ENCODE measurements around the gene DRC3. TPM values are rescaled to one million over a fixed set of nuclear protein-coding genes. Genes with fewer than 3 reads are reported as not detected.

Gene DRC3
- total RNA-seq, 1 experiment from 2014 or later, result 2.4 TPM

DNA sequence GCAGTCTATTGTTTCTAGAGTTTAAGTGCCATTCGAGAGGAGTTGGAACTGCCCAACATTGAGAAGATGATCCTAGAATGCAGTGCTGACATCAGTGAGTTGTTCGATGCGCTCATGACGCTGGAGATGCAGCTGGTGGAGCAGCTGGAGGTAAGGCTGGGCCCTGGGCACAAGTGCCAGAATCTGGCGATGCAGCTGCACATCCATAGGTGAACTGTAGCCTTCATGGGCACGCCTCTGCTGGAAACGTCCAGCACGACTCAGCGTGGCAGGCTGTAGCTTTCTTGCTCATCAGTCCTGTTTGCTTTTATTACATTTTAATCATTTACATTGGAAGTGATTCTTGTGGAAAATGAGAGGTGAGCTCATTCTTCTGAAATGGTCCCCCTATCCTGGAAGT, 31.7 kb downstream of the DRC3 start:
- Histone ChIP-seq H3K9me2 (ENCODE audit: insufficient read depth) (no peaks in the 10 kb centered on the region), H3K4me1 (ENCODE audit: control insufficient read depth in 1 of 2, insufficient read depth in 2 of 2, low read length in 2 of 2) (0 out of 4 replicates have a peak, but pooled peaks cover 0 to 4% of the 10 kb centered on the region in 2 experiments), H2AFZ (ENCODE audit: low read depth, low read length, poor library complexity, severe bottlenecking) (no peak overlapping the region), H3K27me3 (ENCODE audit: insufficient read depth, low read length) (no peaks in the 10 kb centered on the region), H4K20me1 (ENCODE audit: insufficient read depth) (no peaks in the 10 kb centered on the region), H3K9ac (ENCODE audit: low read length) (no peak overlapping the region), H3K27ac (ENCODE audit: low read depth, low read length) (no peak overlapping the region), H3K9me3 (ENCODE audit: control insufficient read depth in 1 of 2, insufficient read depth in 1 of 2, low read depth in 1 of 2, low read length in 2 of 2) (no peaks in the 10 kb centered on the region), H3K36me3 (ENCODE audit: control insufficient read depth in 1 of 2, insufficient read depth in 2 of 2, low read length in 2 of 2) (no peaks in the 10 kb centered on the region), H3K4me2 (ENCODE audit: low read length) (no peak overlapping the region), H3K79me2 (ENCODE audit: insufficient read depth, low read length) (no peaks in the 10 kb centered on the region), H3K4me3 (replicated peaks in 1 of 2; ENCODE audit: low read depth in 1 of 2, low read length in 2 of 2) (no peak overlapping the region)
- no peak for DNase-seq (ENCODE audit: low read depth, low spot score)
- ChIA-PET RAD21 (ENCODE audit: low non-redundant PET in 1 of 2, low total read pairs in 2 of 2, uncharacterized antibody in 2 of 2, unreplicated experiment in 2 of 2) (no interaction called here), CTCF (interaction anchor here (2.0 kb wide), 1 partner anchor 14 kb away, joined by 4 read pairs; no protein-coding TSS in a partner anchor), POLR2A (no interaction called here)
- ATAC-seq, result no peak
- no peak for TF ChIP-seq EZH2phosphoT487 (IDR thresholded peaks at IDR 0.05; ENCODE audit: borderline replicate concordance)
- TF ChIP-seq FOSL1 (IDR thresholded peaks at IDR 0.05; ENCODE audit: low read depth), result no peak
- no peak for TF ChIP-seq POLR2A (IDR thresholded peaks at IDR 0.05; ENCODE audit: borderline replicate concordance, extremely low read depth, insufficient read depth, insufficient read length)
- TF ChIP-seq, protein P1, sequence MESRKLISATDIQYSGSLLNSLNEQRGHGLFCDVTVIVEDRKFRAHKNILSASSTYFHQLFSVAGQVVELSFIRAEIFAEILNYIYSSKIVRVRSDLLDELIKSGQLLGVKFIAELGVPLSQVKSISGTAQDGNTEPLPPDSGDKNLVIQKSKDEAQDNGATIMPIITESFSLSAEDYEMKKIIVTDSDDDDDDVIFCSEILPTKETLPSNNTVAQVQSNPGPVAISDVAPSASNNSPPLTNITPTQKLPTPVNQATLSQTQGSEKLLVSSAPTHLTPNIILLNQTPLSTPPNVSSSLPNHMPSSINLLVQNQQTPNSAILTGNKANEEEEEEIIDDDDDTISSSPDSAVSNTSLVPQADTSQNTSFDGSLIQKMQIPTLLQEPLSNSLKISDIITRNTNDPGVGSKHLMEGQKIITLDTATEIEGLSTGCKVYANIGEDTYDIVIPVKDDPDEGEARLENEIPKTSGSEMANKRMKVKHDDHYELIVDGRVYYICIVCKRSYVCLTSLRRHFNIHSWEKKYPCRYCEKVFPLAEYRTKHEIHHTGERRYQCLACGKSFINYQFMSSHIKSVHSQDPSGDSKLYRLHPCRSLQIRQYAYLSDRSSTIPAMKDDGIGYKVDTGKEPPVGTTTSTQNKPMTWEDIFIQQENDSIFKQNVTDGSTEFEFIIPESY (IDR thresholded peaks at IDR 0.05; ENCODE audit: extremely low read depth, insufficient replicate concordance, low read length), result no peak
- TF ChIP-seq TCF7L2 (IDR thresholded peaks at IDR 0.05; ENCODE audit: borderline replicate concordance, extremely low read depth, insufficient read depth, insufficient read length), result no peak
- TF ChIP-seq ZNF274 (IDR thresholded peaks at IDR 0.05; ENCODE audit: low read depth, low read length), result no peak
- no peak for TF ChIP-seq CBX3 (IDR thresholded peaks at IDR 0.05; ENCODE audit: low read depth)
- TF ChIP-seq YY1 (IDR thresholded peaks at IDR 0.05; ENCODE audit: extremely low read depth, insufficient replicate concordance, low read depth, low read length), result no peak
- no peak for TF ChIP-seq ZFX (IDR thresholded peaks at IDR 0.05)
- TF ChIP-seq, protein P2, sequence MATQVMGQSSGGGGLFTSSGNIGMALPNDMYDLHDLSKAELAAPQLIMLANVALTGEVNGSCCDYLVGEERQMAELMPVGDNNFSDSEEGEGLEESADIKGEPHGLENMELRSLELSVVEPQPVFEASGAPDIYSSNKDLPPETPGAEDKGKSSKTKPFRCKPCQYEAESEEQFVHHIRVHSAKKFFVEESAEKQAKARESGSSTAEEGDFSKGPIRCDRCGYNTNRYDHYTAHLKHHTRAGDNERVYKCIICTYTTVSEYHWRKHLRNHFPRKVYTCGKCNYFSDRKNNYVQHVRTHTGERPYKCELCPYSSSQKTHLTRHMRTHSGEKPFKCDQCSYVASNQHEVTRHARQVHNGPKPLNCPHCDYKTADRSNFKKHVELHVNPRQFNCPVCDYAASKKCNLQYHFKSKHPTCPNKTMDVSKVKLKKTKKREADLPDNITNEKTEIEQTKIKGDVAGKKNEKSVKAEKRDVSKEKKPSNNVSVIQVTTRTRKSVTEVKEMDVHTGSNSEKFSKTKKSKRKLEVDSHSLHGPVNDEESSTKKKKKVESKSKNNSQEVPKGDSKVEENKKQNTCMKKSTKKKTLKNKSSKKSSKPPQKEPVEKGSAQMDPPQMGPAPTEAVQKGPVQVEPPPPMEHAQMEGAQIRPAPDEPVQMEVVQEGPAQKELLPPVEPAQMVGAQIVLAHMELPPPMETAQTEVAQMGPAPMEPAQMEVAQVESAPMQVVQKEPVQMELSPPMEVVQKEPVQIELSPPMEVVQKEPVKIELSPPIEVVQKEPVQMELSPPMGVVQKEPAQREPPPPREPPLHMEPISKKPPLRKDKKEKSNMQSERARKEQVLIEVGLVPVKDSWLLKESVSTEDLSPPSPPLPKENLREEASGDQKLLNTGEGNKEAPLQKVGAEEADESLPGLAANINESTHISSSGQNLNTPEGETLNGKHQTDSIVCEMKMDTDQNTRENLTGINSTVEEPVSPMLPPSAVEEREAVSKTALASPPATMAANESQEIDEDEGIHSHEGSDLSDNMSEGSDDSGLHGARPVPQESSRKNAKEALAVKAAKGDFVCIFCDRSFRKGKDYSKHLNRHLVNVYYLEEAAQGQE (IDR thresholded peaks at IDR 0.05; ENCODE audit: low read depth), result no peak
- intact Hi-C loops (cut with micrococcal nuclease), result no loop called here
- BruUV-seq (replicated peaks), result no TSS peak

Measured in HCT116 (cell line).